ENCODE data around the gene MAN2B2.

MAN2B2 gene

DNA sequence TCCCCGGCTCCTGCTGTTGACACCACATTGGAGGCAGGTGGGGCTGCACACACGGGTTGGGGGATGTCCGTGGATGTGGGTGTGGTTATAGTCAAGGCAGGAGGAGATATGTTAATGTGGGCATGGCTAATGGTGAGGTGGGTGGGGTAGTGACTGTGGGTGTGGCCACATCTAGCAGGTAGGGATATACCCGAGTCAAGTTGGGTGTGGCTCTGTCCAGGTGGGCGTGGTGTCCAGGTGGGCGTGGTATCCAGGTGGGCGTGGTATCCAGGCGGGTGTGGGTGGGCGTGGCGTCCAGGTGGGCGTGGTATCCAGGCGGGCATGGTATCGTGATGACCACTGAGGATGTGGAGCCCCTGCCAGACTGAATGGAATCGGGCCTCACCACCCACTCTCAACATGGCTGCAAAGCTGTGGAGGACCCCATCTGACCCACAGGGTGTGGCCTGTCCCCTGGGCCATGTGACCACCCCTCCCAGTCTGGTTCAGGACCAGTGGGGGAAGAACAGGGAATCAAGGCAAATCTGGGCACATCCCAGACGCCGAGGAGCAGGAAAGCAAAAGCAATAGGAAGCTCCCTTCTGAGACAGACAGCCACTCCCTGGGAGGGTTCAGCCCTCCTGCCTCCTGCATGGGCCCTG lies 21.0 kb downstream of the MAN2B2 start:
- DNase-seq (ENCODE audit: low read depth): no peak

DNA sequence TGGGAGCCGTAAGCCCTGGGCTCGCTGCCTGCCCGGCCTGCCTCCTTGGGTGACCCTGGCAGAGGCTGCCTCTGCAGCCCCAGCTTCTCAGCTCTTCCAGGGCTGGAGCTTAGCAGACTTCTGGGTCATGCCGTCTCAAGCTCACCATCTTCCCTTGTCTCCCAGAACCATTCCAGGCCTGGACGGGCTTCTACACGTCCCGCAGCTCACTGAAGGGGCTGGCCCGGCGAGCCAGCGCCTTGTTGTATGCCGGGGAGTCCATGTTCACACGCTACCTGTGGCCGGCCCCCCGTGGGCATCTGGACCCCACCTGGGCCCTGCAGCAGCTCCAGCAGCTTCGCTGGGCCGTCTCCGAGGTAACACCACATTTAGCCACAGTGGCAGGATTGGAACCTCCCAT lies 22.0 kb downstream of the MAN2B2 start:
- DNase-seq (ENCODE audit: low read depth): no peak

DNA sequence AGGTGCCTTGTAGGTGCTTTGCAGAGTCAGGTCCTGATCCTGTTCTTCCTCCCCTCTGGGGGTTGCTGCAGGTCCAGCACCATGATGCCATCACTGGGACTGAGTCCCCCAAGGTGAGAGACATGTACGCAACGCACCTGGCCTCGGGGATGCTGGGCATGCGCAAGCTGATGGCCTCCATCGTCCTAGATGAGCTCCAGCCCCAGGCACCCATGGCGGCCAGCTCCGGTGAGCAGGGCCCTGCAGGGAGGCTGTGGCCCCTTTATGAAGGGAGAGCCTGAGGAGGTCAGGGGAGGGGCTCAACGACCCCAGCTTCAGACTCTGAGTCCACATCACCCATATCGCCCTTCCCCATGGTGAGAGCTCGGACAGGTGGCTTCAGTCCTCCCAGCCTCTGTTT lies 23.1 kb downstream of the MAN2B2 start:
- DNase-seq (ENCODE audit: low read depth): no peak

DNA sequence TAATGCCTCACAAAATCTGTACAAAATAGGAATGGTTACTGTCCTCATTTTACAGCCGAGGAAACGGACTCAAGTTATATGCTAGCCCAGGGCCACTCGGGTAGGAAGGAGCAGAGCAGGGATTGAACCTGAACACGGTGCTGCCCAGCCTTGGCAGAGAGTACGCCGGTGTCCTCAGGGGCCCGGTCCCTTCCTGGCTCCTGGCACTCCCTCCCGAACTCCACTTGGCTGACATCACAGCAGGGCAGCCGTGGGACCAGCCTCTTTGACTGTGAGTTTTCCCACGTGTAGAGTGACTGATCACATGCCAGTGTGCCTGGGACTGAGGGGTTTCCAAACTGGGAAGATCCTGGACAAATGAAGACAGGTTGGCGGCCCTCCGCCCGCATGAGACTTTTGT lies 23.7 kb downstream of the MAN2B2 start:
- no peak for DNase-seq (ENCODE audit: low read depth)

DNA sequence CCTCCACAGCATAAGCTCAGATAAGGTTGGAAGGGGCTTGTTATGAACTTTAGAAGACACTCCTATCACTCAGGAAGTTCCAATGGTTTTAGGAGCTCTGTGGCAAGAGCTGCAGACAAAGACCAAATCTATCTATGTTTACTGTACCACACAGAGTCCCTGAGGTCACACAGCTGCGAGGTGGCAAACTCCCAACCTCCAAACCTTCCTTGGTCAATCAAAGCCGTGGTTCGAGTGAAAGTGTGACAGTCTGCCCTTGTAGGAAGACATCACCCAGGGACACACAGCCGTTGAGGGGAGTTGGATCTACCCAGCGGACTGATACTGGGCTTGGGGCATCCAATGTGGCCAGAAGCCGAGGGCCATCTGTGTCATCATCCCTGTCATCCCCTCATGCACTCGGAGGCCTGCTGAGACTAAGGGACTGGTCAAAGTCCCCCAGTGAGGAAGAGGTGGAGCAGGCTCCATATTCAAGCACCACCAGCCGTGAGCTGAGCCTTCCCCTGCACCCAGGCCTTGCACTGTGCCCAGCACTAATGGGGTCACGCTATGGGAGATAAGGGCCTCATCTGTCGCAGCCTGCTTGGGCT lies 26.8 kb downstream of the MAN2B2 start:
- no peak for DNase-seq (ENCODE audit: low read depth)

DNA sequence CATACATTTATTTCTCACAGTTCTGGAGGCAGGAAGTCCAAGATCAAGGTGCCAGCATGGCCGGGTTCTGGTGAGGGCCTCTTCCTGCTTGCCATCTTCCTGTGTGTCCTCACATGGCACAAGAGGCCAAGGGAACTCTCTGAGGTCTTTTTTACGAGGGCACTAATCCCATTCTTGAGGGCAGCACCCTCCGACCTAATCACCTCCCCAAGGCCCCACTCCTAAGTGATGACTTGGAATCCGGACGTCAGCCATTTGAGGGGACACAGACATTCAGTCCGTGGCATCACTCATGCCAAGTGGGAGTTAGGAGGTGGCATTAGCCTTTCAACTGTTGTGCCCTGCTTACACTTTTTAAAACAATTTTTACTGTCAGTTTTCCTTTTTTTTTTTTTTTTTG lies 27.3 kb downstream of the MAN2B2 start:
- DNase-seq (ENCODE audit: low read depth): no peak

DNA sequence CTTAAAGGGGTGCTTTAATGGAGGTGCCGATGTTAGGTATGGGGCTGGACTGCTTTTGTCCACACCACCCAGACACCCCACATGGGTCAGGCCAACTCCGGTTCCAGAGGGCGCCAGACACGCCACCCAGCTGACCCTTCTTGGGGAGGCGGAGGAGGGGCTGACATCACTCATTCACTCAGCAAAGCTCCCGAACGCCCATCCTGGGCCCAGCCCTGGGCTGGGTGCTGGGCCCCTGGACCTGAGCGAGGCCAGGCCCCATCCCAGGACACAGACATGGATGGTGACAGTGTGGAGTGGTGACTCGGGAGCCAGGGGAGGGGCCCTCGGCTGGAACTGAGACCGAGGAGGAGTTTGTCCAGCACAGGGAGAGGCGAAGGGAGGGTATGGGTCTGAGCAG lies 28.1 kb downstream of the MAN2B2 start:
- DNase-seq (ENCODE audit: low read depth): no peak

DNA sequence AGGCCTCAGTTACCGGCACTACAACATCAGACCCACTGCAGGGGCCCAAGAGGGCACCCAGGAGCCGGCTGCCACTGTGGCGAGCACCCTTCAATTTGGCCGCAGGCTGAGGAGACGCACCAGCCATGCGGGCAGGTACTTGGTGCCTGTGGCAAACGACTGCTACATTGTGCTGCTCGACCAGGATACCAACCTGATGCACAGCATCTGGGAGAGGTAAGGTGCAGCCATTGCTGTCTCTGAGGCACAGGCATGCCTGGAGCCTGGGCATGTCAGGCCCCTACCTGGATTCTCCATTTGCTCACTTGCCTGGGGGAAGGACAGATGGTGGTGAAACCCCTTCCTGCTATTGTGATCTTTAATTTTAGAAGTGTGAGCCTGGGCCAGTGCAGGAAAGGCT lies 30.1 kb downstream of the MAN2B2 start:
- DNase-seq (ENCODE audit: low read depth): no peak

DNA sequence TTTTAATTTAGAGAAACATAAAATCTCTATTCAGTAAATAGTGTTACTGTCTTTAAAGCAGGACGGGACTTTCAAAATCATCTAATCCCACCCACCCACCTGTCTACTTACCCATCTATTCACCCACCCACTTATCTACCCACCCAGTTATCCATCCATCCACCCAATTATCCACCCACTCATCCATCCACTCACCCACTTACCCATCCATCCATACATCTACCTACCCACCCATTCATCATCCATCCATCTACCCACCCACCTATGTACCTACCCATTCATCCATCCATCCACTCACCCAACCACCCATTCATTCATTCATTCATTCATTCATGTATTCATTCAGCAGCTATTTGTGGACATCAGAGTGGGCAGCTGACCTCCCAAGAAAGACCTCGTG lies 30.6 kb downstream of the MAN2B2 start:
- no peak for DNase-seq (ENCODE audit: low read depth)

DNA sequence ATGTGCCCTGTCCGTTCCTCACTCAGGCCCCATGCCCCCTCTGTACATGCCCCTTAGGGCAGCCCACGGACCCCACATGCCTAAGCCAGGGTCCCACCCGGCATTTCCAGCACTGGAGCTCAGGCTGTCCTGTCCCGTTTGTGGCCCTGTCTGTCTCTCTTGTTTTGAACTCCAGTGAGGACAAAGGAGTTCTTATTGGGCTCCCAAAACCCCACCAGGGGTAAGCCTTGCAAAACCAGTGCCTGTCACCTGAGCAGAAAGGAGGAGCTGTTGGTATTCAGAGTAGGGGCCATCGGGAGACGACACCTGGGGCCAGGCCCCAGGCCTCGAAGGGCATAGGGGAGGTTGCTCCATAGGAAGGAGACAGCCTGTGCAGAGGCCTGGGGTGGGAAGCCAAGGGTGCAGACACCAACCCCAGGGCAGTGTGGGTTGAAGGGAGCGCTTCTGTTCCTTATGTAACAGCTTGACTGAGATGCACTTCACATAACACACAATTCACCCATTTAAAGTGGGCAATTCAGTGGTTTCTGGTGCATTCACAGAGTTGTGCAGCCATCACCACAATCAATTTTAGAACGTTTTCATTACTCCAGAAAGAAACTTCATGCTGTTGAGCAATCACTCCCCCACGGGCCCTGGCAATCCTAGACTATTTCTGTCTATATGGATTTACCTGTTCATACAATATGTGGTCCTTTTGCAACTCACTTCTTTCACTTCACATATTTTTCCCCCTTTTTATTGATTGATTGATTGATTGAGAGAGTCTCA lies 31.7 kb downstream of the MAN2B2 start:
- no peak for DNase-seq (ENCODE audit: low read depth)

DNA sequence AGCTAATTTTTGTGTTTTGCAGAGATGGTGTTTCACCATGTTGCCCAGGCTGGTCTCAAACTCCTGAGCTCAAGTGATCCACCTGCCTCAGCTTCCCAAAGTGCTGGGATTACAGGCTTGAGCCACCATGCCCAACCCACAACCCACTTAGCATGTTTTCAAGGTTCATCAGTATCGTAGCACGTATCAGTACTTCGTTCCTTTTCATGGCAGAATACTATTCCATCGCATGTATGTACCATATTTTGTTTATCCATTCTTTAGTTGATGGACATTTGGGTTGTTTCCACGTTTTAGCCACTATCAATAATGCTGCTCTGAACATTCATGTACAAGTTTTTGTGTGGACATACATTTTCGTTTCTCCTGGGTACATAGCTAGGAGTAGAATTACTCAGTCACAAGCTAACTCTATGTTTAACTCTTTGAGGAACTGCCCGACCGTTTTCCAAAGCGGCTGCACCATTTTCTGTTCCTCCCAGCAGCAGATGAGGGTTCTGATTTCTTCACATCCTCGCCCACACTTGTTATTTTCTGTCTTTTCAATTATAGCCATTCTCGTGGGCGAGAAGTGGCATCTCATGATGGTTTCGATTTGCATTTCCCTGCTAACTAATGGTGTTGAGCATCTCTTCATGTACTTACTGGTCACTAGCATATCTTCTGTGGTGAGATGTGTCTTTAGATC lies 32.5 kb downstream of the MAN2B2 start:
- DNase-seq (ENCODE audit: low read depth): no peak

DNA sequence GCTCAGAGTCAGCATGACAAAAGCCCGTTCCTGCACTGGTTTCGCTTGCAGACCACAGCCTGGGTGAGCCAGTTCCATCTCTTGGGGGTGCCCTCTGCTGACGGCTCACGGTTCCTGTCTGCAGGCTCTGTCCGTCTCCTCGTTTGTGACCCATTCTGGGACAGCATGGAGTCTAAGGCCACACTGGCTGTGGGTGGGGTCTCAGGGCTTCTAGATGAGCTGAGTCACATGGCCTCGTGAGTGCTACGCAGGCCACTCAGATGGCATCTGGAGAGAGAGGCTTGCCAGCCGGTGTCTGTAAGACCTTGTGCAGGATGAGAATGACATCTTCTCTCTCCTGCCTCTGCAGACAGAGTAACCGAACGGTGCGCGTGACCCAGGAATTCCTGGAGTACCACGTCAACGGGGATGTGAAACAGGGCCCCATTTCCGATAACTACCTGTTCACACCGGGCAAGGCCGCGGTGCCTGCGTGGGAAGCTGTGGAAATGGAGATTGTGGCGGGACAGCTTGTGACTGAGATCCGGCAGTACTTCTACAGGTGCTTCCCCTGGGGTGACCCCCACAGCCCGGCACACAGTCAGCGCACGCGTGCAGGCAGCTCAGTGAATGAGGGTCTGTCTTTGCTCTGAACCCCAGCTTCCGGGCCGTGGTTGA lies 33.9 kb downstream of the MAN2B2 start:
- DNase-seq (ENCODE audit: low read depth): no peak

DNA sequence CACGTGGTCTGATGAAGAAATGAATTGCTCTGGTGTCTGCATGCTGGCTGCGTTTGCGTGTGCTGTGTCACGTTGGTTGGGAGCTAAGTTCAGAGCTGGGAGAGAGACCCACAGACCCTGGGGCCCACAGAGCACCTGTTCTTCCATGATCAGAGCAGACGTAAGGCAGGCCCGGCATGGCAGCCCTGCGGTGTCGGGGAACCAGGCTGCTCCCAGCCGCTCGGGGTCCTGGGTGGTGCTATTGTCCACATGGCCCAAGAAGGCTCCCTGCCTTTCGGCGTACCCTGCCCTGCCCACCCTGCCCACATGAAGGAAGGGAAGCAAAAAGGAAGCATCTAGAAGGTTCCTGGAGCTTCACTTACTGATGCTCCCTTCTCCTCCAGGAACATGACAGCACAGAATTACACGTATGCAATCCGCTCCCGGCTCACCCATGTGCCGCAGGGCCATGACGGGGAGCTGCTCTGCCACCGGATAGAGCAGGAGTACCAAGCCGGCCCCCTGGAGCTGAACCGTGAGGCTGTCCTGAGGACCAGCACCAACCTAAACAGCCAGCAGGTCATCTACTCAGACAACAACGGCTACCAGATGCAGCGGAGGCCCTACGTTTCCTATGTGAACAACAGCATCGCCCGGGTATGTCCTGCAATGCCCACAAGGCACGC lies 34.6 kb downstream of the MAN2B2 start:
- no peak for DNase-seq (ENCODE audit: low read depth)

DNA sequence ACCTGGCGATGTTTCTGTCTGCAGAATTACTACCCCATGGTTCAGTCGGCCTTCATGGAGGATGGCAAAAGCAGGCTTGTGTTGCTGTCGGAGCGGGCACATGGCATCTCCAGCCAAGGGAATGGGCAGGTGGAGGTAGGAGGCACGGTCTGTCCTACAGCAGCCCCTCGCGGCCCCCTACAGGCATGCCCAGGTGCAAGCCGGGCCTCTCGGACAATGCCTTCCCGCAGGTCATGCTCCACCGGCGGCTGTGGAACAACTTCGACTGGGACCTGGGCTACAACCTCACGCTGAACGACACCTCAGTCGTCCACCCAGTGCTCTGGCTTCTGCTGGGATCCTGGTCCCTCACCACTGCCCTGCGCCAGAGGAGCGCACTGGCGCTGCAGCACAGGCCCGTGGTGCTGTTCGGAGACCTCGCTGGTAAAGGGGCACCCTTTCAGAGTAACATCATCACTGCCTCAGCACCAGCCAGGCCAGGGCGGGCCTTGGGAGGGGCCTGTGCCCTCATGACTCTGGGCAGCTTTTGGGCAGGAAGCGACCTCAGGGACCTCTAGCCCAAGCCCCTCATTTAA lies 36.0 kb downstream of the MAN2B2 start:
- DNase-seq (ENCODE audit: low read depth): no peak

DNA sequence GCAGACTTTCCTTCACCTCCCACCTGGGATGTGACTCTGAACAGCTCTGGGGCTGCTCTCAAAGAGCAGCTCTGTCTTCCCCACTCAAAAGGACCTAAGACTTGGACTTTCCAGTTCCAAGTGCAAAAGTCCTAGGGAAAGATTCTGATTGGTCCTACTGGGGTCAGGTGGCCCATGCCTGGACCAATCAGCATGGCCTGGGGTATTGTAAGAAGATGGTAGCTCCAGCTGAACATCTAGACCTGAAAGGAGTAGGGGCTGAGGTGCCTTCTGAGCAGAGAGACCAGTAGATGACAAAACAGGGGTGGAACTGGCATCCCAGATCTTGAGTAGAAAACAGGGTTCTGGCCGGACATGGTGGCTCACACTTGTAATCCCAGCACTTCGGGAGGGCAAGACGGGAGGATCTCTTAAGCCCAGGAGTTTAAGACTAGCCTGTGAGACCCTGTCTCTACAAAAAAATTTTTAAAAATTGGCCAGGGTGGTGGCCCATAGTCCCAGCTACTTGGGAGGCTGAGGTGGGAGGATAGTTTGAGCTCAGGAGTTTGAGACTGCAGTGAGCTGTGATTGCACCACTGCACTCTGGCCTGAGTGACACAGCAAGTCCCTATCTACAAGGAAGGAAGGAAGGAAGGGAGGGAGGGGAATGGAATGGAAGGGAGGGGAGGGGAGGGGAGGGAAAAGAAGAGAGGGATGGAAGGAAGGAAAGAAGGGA lies 38.1 kb downstream of the MAN2B2 start:
- no peak for DNase-seq (ENCODE audit: low read depth)

DNA sequence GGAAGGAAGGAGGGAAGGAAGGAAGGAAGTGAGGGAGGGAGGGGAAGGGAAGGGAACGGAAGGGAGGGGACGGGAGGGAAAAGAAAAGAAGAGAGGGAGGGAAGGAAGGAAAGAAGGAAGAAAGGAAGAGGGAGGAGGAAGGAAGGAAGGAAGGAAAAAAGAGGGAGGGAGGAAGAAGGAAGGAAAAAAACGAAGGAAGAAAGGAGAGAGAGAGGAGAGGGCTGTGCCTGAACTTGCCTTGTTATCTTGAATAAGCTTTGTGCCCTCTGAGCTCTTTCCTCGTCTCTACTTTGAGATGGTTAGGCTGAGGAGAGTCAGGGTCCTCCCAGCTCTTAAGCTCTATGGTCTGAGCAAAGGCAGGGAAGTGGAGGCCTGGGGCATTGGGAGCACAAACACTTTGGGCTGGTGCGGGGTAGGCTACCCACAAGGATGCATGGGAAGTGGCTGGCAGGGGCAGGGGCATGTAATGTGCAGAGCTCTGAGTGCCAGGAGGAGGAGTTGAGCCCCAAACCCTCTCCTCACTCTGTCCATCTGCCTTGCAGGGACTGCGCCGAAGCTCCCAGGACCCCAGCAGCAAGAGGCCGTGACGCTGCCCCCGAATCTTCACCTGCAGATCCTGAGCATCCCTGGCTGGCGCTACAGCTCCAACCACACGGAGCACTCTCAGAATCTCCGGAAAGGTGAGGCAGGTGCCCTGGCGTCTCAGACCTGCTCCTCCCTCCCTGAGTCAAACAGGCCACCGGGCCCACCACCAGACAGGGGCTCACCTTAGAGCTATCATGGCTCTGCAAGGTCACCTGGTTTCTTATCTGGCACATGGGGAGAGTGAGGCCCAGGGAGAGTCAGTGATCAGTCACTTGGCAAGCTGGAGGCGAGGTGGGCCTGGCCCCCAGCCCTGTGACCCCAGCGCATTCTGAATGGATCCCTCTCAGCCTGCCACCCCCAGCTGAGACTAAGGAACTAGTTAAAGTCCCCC lies 39.0 kb downstream of the MAN2B2 start:
- no peak for DNase-seq (ENCODE audit: low read depth)

DNA sequence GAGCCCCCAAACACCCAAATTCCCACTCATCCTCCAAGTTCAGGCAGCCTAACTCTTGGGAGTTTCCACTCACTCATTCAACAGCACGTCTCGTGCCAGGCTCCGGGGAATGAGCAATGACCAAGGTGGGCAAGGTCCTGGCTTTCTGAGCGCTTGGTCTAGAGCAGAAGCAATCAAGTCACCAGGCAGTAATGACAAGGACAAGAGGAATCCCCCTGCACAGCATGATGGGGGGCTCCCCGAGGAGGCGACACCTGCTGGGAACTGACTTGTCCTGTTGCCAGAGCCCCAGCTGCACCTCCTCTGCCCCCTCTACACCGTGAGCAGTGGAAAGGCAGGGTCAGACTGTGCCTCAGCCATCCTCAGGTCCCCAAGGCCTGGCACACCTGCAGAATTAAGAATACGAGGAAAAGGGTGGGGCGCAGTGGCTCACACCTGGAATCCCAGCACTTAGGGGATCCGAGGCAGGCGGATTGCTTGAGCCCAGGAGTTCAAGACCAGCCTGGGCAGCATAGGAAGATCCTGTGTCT lies 39.8 kb downstream of the MAN2B2 start:
- DNase-seq (ENCODE audit: low read depth): no peak

DNA sequence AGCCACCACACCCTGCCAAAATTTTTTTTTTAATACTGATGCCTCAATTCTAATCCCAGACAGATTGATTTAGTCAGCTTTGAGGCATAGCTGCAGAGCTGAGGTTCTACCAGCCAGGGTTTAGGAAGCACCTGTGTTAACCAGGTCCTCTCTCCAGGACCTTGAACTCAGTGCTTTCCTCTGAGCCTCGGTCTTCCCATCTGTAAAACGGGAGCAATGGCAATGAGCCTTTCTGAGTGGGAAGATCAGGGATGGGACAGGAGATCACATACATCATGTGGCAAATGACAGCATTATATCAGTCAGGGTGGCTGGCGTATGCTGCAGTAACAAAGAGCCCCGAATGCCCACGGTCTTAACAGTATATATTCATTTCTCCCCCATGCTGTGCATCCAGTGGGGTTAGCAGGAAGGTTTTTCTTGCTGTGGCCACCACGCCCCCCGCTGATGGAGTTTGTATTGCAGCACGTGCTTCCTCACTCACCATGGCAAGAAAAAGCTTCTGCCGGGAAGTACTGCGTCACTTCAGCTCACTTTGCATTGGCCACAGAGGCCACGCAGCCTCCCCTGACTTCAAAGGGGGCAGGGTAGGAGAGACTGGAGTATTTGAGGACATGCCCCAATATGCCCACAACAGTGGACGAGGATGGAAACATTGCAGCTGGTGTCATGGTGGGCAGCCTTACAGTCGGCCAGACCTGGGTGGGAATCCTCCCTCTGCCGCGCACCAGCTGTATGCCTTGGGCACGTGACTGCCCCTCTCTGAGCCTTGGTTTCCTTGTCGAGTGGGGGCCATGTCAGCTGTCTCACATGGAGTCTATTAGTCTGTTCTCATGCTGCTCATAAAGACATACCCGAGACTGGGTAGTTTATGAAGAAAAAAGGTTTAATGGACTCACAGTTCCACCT lies 41.4 kb downstream of the MAN2B2 start:
- no peak for DNase-seq (ENCODE audit: low read depth)
